ENCODE data around the gene KLK6. TPM values are rescaled to one million over a fixed set of nuclear protein-coding genes. Genes with fewer than 3 reads are reported as not detected.

Gene KLK6
- total and polyA plus RNA-seq, 8 donors: 4.5 TPM; not detected in 7

DNA sequence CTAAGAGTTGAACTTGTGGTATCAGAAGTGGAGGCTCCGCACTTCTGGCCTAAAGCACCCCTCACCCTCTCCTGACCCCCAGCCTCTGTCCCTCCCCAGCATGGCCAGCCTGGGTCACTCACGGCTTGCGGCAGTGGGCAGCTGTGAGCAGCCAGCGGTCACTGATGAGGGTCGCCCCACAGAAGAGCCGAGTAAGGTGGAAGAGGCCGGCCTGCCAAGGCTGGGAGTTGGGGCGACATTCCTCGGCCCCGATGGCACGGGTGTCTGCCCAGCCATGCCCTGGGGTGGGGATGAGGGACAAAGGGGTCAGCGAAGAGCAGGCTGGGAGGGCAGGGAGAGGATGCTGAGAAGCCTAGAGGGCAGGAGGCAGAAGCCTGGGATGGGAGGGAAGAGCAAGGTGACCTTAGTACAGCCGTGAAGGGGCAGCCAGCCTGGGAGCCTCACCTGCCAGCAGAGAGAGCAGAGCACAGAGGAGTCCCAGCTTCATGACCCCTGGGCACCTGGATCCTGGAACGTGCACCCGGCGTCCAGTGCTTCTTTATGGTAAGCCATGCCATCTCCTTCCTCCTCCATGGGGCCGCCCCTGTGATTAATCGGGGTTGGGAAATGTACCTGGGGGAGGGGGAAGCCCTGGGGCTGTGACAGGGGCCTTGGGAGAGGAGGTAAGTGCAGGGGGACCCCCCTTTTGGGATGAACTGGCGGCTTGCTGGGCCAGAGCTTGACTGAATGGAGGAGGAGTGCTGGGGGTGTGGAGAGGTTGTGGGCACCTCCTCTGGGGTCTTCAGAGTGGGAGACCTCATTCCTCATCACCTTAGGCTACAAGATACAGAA is 39.9 kb upstream of the KLK6 start:
- WGBS, 5 donors: 64 to 74% (median 68%) methylated on average over 18 to 19 of the region's 19 CpGs
- intact Hi-C loops (cut with DNase I; ENCODE audit: low total_unique reads): no loop called here
- Histone ChIP-seq H3K27me3 (peaks cover 3 to 75% (median 20%) of the 10 kb centered on the region in 3 donors), H3K9me3 (no peaks in the 10 kb centered on the region), H3K36me3 (no peaks in the 10 kb centered on the region), H3K4me1 (no peaks in the 10 kb centered on the region), H3K27ac (no peak overlapping the region), H3K4me3 (no peak overlapping the region)
- TF ChIP-seq EP300 (IDR thresholded peaks at IDR 0.05): no peak
- TF ChIP-seq POLR2AphosphoS5 (IDR thresholded peaks at IDR 0.05): no peak
- no peak for TF ChIP-seq POLR2A (IDR thresholded peaks at IDR 0.05)
- TF ChIP-seq, protein P1, sequence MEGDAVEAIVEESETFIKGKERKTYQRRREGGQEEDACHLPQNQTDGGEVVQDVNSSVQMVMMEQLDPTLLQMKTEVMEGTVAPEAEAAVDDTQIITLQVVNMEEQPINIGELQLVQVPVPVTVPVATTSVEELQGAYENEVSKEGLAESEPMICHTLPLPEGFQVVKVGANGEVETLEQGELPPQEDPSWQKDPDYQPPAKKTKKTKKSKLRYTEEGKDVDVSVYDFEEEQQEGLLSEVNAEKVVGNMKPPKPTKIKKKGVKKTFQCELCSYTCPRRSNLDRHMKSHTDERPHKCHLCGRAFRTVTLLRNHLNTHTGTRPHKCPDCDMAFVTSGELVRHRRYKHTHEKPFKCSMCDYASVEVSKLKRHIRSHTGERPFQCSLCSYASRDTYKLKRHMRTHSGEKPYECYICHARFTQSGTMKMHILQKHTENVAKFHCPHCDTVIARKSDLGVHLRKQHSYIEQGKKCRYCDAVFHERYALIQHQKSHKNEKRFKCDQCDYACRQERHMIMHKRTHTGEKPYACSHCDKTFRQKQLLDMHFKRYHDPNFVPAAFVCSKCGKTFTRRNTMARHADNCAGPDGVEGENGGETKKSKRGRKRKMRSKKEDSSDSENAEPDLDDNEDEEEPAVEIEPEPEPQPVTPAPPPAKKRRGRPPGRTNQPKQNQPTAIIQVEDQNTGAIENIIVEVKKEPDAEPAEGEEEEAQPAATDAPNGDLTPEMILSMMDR (IDR thresholded peaks at IDR 0.05): no peak
- DNase-seq: no peak

DNA sequence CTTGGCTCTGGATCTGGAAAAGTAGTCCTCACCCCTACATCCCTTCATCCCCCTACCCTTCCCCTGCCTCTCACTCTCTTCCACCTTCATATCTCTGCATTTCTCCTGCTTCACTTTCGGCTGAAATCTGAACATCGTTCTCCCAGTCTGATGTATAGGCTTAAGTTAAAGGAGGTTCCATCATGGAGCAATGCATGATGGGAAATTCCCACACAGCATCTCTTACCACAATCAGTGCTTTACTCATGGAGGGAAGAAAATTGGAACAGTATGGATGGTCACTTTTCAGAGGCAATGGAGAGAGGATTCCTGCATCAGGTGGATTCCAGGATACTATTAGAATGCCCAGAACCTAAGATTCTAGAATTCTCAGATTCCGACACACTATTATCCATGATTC is 38.1 kb upstream of the KLK6 start:
- intact Hi-C loops (cut with DNase I; ENCODE audit: low total_unique reads): no loop called here
- Histone ChIP-seq H3K27me3 (peaks cover 3 to 73% (median 27%) of the 10 kb centered on the region in 3 donors), H3K27ac (no peak overlapping the region), H3K4me1 (peaks cover 0 to 4% (median 0%) of the 10 kb centered on the region in 4 donors), H3K36me3 (no peaks in the 10 kb centered on the region), H3K9me3 (peaks cover 0 to 3% (median 0%) of the 10 kb centered on the region in 4 donors), H3K4me3 (no peak overlapping the region)
- 79 to 87% (median 84%) methylated on average over 3 of the region's 3 CpGs for WGBS, 5 donors
- DNase-seq: no peak
- TF ChIP-seq, protein P1 (IDR thresholded peaks at IDR 0.05): no peak
- TF ChIP-seq EP300 (IDR thresholded peaks at IDR 0.05): no peak
- TF ChIP-seq POLR2AphosphoS5 (IDR thresholded peaks at IDR 0.05): no peak
- TF ChIP-seq POLR2A (IDR thresholded peaks at IDR 0.05): no peak

DNA sequence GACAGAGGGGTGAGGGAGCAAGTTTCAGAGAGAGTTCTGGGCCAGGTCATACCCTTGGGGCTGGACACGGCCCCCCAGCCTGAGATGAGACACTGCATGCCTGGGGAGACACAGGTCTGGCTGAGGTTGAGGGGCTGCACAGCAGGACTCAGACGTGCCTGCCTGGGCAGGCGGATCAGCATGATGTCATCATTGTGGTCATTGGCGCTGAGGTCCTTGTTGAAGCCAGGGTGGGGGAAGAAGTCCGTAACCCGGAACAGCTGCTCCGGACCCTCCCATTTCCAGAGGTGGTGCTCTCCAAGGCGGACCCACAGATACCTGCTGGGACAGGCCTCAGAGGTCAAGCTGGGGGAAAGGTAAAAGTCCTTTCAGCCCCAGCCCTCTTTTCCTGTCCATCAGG is 37.0 kb upstream of the KLK6 start:
- Histone ChIP-seq H3K9me3 (peaks cover 0 to 3% (median 0%) of the 10 kb centered on the region in 4 donors), H3K36me3 (no peaks in the 10 kb centered on the region), H3K27me3 (peaks cover 3 to 75% (median 38%) of the 10 kb centered on the region in 3 donors), H3K4me3 (no peak overlapping the region), H3K27ac (no peak overlapping the region), H3K4me1 (peaks cover 0 to 9% (median 0%) of the 10 kb centered on the region in 4 donors)
- 40 to 54% (median 45%) methylated on average over 8 of the region's 8 CpGs for WGBS, 5 donors
- DNase-seq: no peak
- intact Hi-C loops (cut with DNase I; ENCODE audit: low total_unique reads): no loop called here
- no peak for TF ChIP-seq POLR2AphosphoS5 (IDR thresholded peaks at IDR 0.05)

DNA sequence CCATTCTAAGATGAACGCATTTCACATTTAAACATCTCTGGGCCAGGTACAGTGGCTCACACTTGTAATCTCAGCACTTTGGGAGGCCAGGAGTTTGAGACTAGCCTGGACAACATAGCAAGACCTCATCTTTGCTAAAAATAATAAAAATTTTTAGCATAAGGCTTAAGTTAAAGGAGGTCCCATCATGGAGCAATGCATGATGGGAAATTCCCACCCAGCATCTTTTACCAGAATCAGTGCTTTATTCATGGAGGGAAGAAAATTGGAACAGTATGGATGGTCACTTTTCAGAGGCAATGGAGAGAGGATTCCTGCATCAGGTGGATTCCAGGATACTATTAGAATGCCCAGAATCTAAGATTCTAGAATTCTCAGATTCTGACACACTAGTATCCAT is 35.9 kb upstream of the KLK6 start:
- no peaks in the 10 kb centered on the region for H3K36me3 ChIP-seq
- H3K9me3 ChIP-seq: peaks cover 0 to 3% (median 0%) of the 10 kb centered on the region in 4 donors
- peaks cover 0 to 9% (median 0%) of the 10 kb centered on the region in 4 donors for H3K4me1 ChIP-seq
- H3K27ac ChIP-seq: no peak overlapping the region
- H3K27me3 ChIP-seq: peaks cover 3 to 75% (median 45%) of the 10 kb centered on the region in 3 donors
- intact Hi-C loops (cut with DNase I; ENCODE audit: low total_unique reads): no loop called here
- 68 to 97% (median 89%) methylated on average over 1 of the region's 1 CpG for WGBS, 5 donors
- TF ChIP-seq POLR2A (IDR thresholded peaks at IDR 0.05) (no peak), POLR2AphosphoS5 (IDR thresholded peaks at IDR 0.05) (no peak), EP300 (IDR thresholded peaks at IDR 0.05) (no peak)
- TF ChIP-seq, protein P1 (IDR thresholded peaks at IDR 0.05): no peak
- no peak overlapping the region for H3K4me3 ChIP-seq
- no peak for DNase-seq

DNA sequence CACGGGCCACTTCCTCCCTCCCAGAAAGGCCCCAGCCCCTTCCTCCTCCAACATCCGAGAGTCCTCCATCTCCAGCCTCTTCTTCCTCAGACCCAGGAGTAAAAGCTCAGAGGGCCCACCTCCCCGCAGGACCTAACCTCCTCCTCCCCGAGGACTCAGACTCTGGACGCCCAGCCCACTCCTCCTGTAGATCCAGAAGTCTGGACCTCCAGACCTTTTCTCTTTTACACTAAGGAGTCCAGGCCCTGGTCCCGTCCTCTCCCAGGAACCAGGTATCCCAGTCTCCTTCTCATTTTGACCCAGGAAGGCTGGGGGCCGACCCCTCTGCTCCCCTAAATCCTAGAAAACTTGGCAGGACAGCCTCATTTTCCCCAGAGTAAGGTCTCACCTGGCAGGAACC is 33.9 kb upstream of the KLK6 start:
- TF ChIP-seq, protein P1 (IDR thresholded peaks at IDR 0.05): no peak
- no peak for TF ChIP-seq POLR2AphosphoS5 (IDR thresholded peaks at IDR 0.05)
- no peak for TF ChIP-seq POLR2A (IDR thresholded peaks at IDR 0.05)
- TF ChIP-seq EP300 (IDR thresholded peaks at IDR 0.05): no peak
- peaks cover 0 to 9% (median 0%) of the 10 kb centered on the region in 4 donors for H3K4me1 ChIP-seq
- intact Hi-C loops (cut with DNase I; ENCODE audit: low total_unique reads): no loop called here
- H3K4me3 ChIP-seq: no peak overlapping the region
- H3K27ac ChIP-seq: no peak overlapping the region
- no peak for DNase-seq
- 70 to 82% (median 79%) methylated on average over 7 of the region's 7 CpGs for WGBS, 5 donors
- H3K36me3 ChIP-seq: no peaks in the 10 kb centered on the region
- peaks cover 0 to 3% (median 0%) of the 10 kb centered on the region in 4 donors for H3K9me3 ChIP-seq
- peaks cover 3 to 75% (median 41%) of the 10 kb centered on the region in 3 donors for H3K27me3 ChIP-seq
